ENCODE results near the gene CPSF2. TPM values are rescaled to one million over a fixed set of nuclear protein-coding genes. Genes with fewer than 3 reads are reported as not detected.
"Not testable (repeated sequence)": the region's sequence is repeated elsewhere in the genome, so short reads cannot be mapped to it uniquely, and the experiment has no call there.

The CPSF2 gene
- total RNA-seq, 2 donors from 2014 or later = 59.8 to 64.6 TPM

DNA sequence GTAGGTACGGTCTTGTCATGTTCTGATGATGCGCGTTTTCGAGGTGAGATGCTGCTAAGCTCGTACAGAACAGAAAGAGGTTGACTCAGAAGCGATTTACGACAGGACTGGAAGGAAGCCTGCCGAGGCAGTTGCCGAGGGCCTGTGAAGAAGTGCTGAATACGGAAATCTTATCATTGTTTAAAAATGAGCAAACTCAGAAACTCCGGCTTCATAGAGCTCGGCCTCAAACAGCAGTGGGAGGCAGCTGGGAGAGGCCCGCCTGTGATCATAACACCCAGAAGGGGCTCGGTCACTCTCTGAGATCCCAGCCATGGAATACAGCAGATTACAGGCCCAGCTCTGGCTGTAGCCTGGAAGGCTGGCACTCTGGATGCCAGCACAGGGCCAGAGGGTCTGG, 87.4 kb downstream of the CPSF2 start:
- no peaks in the 10 kb centered on the region for H3K4me1 ChIP-seq
- H3K27ac ChIP-seq = no peak overlapping the region
- intact Hi-C loops (cut with DNase I) = no loop called here
- no peaks in the 10 kb centered on the region for H3K36me3 ChIP-seq
- H3K4me3 ChIP-seq = no peak overlapping the region
- DNase-seq = no peak
- TF ChIP-seq, protein P1, sequence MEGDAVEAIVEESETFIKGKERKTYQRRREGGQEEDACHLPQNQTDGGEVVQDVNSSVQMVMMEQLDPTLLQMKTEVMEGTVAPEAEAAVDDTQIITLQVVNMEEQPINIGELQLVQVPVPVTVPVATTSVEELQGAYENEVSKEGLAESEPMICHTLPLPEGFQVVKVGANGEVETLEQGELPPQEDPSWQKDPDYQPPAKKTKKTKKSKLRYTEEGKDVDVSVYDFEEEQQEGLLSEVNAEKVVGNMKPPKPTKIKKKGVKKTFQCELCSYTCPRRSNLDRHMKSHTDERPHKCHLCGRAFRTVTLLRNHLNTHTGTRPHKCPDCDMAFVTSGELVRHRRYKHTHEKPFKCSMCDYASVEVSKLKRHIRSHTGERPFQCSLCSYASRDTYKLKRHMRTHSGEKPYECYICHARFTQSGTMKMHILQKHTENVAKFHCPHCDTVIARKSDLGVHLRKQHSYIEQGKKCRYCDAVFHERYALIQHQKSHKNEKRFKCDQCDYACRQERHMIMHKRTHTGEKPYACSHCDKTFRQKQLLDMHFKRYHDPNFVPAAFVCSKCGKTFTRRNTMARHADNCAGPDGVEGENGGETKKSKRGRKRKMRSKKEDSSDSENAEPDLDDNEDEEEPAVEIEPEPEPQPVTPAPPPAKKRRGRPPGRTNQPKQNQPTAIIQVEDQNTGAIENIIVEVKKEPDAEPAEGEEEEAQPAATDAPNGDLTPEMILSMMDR (IDR thresholded peaks at IDR 0.05) = no peak
- H3K27me3 ChIP-seq = no peaks in the 10 kb centered on the region
- no peaks in the 10 kb centered on the region for H3K9me3 ChIP-seq
- no peak overlapping the region for H3K9ac ChIP-seq (ENCODE audit: low read depth in 2 of 2, low read length in 2 of 2)

DNA sequence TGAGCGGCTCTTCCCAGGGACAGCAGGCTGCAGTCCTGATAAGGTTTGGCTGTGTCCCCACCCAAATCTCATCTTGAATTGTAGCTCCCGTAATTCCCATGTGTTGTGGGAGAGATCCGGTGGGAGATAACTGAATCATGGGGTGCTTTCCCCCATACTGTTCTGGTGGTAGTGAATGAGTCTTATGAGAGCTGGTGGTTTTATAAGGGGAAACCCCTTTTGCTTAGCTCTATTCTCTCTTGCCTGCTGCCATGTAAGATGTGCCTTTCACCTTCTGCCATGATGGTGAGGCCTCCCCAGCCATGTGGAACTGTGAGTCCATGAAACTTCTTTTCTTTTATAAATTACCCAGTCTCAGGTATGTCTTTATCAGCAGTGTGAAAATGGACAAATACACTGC, 91.4 kb downstream of the CPSF2 start:
- DNase-seq; H3K9ac ChIP-seq (ENCODE audit: low read depth in 2 of 2, low read length in 2 of 2); H3K4me1 ChIP-seq; H3K27me3 ChIP-seq; H3K9me3 ChIP-seq; H3K36me3 ChIP-seq; intact Hi-C loops (cut with DNase I); H3K4me3 ChIP-seq; H3K27ac ChIP-seq: not testable (repeated sequence)

DNA sequence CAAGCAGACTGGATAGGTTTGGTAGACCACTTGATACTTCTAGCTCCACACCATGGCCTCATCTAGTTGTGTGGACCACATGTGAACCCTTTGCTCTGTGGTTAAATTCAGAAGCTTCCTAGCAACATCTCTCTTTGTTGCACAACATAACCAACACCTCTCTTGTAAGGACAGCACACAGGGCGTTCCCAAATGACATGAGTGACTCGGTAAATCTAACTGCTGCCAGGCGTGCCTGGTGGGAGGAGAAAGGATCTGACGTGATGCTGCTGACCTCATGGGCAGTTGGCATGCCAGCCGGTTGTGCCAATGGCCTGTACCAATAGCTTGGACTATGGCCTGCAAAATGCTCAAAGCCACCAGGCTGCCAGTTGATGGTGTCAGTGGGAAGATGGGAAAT, 93.8 kb downstream of the CPSF2 start:
- Histone ChIP-seq H3K9ac (ENCODE audit: low read depth in 2 of 2, low read length in 2 of 2) (no peak overlapping the region), H3K9me3 (no peaks in the 10 kb centered on the region), H3K4me1 (no peaks in the 10 kb centered on the region), H3K4me3 (no peak overlapping the region), H3K27ac (no peak overlapping the region), H3K36me3 (no peaks in the 10 kb centered on the region), H3K27me3 (no peaks in the 10 kb centered on the region)
- no peak for DNase-seq
- intact Hi-C loops (cut with DNase I) = no loop called here
- TF ChIP-seq, protein P1 (IDR thresholded peaks at IDR 0.05) = no peak

DNA sequence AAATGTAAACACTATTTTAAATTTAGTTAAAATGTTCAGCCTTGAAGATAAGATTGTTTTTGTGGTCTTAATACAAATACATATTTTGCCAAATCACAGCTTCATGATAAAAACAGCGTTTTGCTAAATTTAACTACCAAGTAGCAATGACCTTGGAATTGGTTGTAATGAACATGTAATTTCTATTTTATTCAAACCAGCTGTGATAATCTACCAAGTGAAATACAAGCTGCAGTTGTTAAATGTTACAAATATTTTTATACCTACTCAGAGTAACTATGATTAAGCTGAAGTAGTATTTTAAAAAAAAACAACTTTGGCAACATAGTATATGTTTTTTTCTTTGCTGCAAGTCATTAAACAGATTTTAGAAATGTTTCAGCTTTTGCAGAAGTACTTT, 96.2 kb downstream of the CPSF2 start:
- TF ChIP-seq, protein P1 (IDR thresholded peaks at IDR 0.05) = no peak
- H3K4me1 ChIP-seq = no peaks in the 10 kb centered on the region
- H3K9ac ChIP-seq (ENCODE audit: low read depth in 2 of 2, low read length in 2 of 2) = no peak overlapping the region
- no peak for DNase-seq
- no peaks in the 10 kb centered on the region for H3K36me3 ChIP-seq
- no peaks in the 10 kb centered on the region for H3K9me3 ChIP-seq
- no peaks in the 10 kb centered on the region for H3K27me3 ChIP-seq
- no peak overlapping the region for H3K4me3 ChIP-seq
- intact Hi-C loops (cut with DNase I) = no loop called here
- H3K27ac ChIP-seq = no peak overlapping the region

Other genes with a start within 250 kb of the CPSF2 start
- 10 to 100 TPM in 1 of 2 donors, 1 to 10 TPM in 1; 4.2 to 14.5 TPM for gene FBLN5, start 174.3 kb upstream of the CPSF2 start, total RNA-seq
- gene TRIP11, start 81.9 kb upstream of the CPSF2 start, total RNA-seq = 10 to 100 TPM; 53.8 to 56.3 TPM
- gene ATXN3, start 15.4 kb upstream of the CPSF2 start, total RNA-seq = 10 to 100 TPM; 20.6 to 21.8 TPM
- 100 to 1,000 TPM; 167 to 185 TPM for gene NDUFB1, start 263 bp upstream of the CPSF2 start, total RNA-seq
- gene SLC24A4, start 201.2 kb downstream of the CPSF2 start, total RNA-seq = under 1 TPM; 0.11 to 0.17 TPM